Measurements from ENCODE around the gene TTLL12. TPM values are rescaled to one million over a fixed set of nuclear protein-coding genes. Genes with fewer than 3 reads are reported as not detected.

Gene TTLL12
- polyA plus RNA-seq, 1 donor (not counting 4 experiments of a cell fraction or from before 2014, with no cell fraction given) = 22.1 TPM

- H3K79me2 ChIP-seq (ENCODE audit: control insufficient read depth, insufficient read depth, low read length) = no peaks in the 10 kb centered on the region
- H2AFZ ChIP-seq (ENCODE audit: control insufficient read depth, low read length) = no peak overlapping the region
- no peaks in the 10 kb centered on the region for H3K9me1 ChIP-seq (ENCODE audit: control insufficient read depth, extremely low read depth, insufficient read depth, low read length)
- H3K9me3 ChIP-seq (ENCODE audit: control insufficient read depth, low read depth, low read length) = no peaks in the 10 kb centered on the region
- H3K27ac ChIP-seq (ENCODE audit: control insufficient read depth, insufficient read depth, low read length) = no peak overlapping the region
- no peaks in the 10 kb centered on the region for H3K4me1 ChIP-seq (ENCODE audit: control insufficient read depth, extremely low read depth, insufficient read depth, low read length)
- dilution Hi-C loops (cut with MboI; ENCODE audit: extremely low pct_ligation_motif_present, low sequenced_read_pairs) = no loop called here
- no peak overlapping the region for H3K9ac ChIP-seq (ENCODE audit: control insufficient read depth, extremely low read depth, insufficient read depth, low read length)
- TF ChIP-seq CTCF (optimal IDR thresholded peaks at IDR 0.05 in 1 of 3, IDR thresholded peaks at IDR 0.05 in 1 of 3, conservative IDR thresholded peaks at IDR 0.05 in 1 of 3; ENCODE audit: extremely low read depth in 1 of 3, insufficient read depth in 2 of 3, low read length in 3 of 3) = no peak
- no peak for TF ChIP-seq EZH2 (IDR thresholded peaks at IDR 0.05; ENCODE audit: low read length)
- H4K20me1 ChIP-seq (ENCODE audit: control insufficient read depth, extremely low read depth, insufficient read depth, low read length) = no peaks in the 10 kb centered on the region
- no peak overlapping the region for H3K4me3 ChIP-seq (ENCODE audit: control insufficient read depth in 2 of 3, extremely low read depth in 1 of 3, insufficient read depth in 2 of 3, low read depth in 1 of 3, low read length in 3 of 3)
- DNase-seq (ENCODE audit: low read depth, low spot score) = no peak
- no peak for FAIRE-seq
- no peak overlapping the region for H3K4me2 ChIP-seq (ENCODE audit: control insufficient read depth, extremely low read depth, insufficient read depth, low read depth, low read length)
- no peaks in the 10 kb centered on the region for H3K36me3 ChIP-seq (ENCODE audit: control insufficient read depth in 2 of 2, extremely low read depth in 1 of 2, insufficient read depth in 2 of 2, low read length in 2 of 2)
- H3K27me3 ChIP-seq (ENCODE audit: control insufficient read depth, extremely low read depth, insufficient read depth, low read length) = peaks cover 16% of the 10 kb centered on the region
Measured at GRCh38 chr22:43203471-43203981, 16.6 kb upstream of the TTLL12 start.

GRCh38 chr22:43202756-43203410 lies 15.9 kb upstream of the TTLL12 start:
- Histone ChIP-seq H3K4me2 (ENCODE audit: control insufficient read depth, extremely low read depth, insufficient read depth, low read depth, low read length) (no peak overlapping the region), H3K9me1 (ENCODE audit: control insufficient read depth, extremely low read depth, insufficient read depth, low read length) (no peaks in the 10 kb centered on the region), H3K27me3 (ENCODE audit: control insufficient read depth, extremely low read depth, insufficient read depth, low read length) (peaks cover 15% of the 10 kb centered on the region), H3K9ac (ENCODE audit: control insufficient read depth, extremely low read depth, insufficient read depth, low read length) (no peak overlapping the region), H3K79me2 (ENCODE audit: control insufficient read depth, insufficient read depth, low read length) (no peaks in the 10 kb centered on the region), H2AFZ (ENCODE audit: control insufficient read depth, low read length) (no peak overlapping the region), H3K9me3 (ENCODE audit: control insufficient read depth, low read depth, low read length) (no peaks in the 10 kb centered on the region), H4K20me1 (ENCODE audit: control insufficient read depth, extremely low read depth, insufficient read depth, low read length) (no peaks in the 10 kb centered on the region), H3K4me3 (ENCODE audit: control insufficient read depth in 2 of 3, extremely low read depth in 1 of 3, insufficient read depth in 2 of 3, low read depth in 1 of 3, low read length in 3 of 3) (no peak overlapping the region), H3K27ac (ENCODE audit: control insufficient read depth, insufficient read depth, low read length) (no peak overlapping the region), H3K4me1 (ENCODE audit: control insufficient read depth, extremely low read depth, insufficient read depth, low read length) (no peaks in the 10 kb centered on the region), H3K36me3 (ENCODE audit: control insufficient read depth in 2 of 2, extremely low read depth in 1 of 2, insufficient read depth in 2 of 2, low read length in 2 of 2) (no peaks in the 10 kb centered on the region)
- dilution Hi-C loops (cut with MboI; ENCODE audit: extremely low pct_ligation_motif_present, low sequenced_read_pairs) = no loop called here
- DNase-seq (ENCODE audit: low read depth, low spot score) = no peak
- TF ChIP-seq CTCF (optimal IDR thresholded peaks at IDR 0.05 in 1 of 3, IDR thresholded peaks at IDR 0.05 in 1 of 3, conservative IDR thresholded peaks at IDR 0.05 in 1 of 3; ENCODE audit: extremely low read depth in 1 of 3, insufficient read depth in 2 of 3, low read length in 3 of 3) = no peak
- TF ChIP-seq EZH2 (IDR thresholded peaks at IDR 0.05; ENCODE audit: low read length) = no peak
- FAIRE-seq = no peak

All from keratinocyte (primary cell).